HEK293 (cell line): ENCODE results near the gene ZNF385D.

ENCODE experiments used
- GLIS1 ChIP-seq: fragments of 450-650 bp; formaldehyde crosslinking; IDR thresholded peaks from 2 replicates; pipeline ENCODE4 v1.5.1; 2016; ENCODE audit warnings: missing biosample characterization, missing genetic modification characterization
- KLF9 ChIP-seq: fragments of 450-650 bp; formaldehyde crosslinking; IDR thresholded peaks from 2 replicates; pipeline ENCODE4 v1.5.1; 2016; ENCODE audit warnings: missing biosample characterization, missing genetic modification characterization, low read depth
- TCF7L2 ChIP-seq: IDR thresholded peaks from 2 replicates; pipeline ENCODE4 v1.6.1; 2011; ENCODE audit warnings: low read depth, mild to moderate bottlenecking, inconsistent platforms, low read length, moderate library complexity, borderline replicate concordance
- ZBTB8A ChIP-seq: fragments of 450-650 bp; formaldehyde crosslinking; IDR thresholded peaks from 2 replicates; pipeline ENCODE4 v1.5.1; 2016; ENCODE audit warnings: missing biosample characterization, missing genetic modification characterization
- ZNF112 ChIP-seq: fragments of 450-650 bp; formaldehyde crosslinking; IDR thresholded peaks from 2 replicates; pipeline ENCODE4 v1.5.0; 2017; ENCODE audit warnings: missing biosample characterization, missing genetic modification characterization
- ZNF549 ChIP-seq: fragments of 450-650 bp; IDR thresholded peaks from 2 replicates; pipeline ENCODE4 v1.5.1; 2018; ENCODE audit warnings: missing biosample characterization, missing genetic modification characterization, mild to moderate bottlenecking, inconsistent platforms, moderate library complexity
- ZNF707 ChIP-seq: fragments of 450-650 bp; formaldehyde crosslinking; IDR thresholded peaks from 2 replicates; pipeline ENCODE4 v1.5.1; 2016; ENCODE audit warnings: missing biosample characterization, missing genetic modification characterization
- TF ChIP-seq, protein P1 (sequence below): fragments of 450-650 bp; formaldehyde crosslinking; IDR thresholded peaks from 2 replicates; pipeline ENCODE4 v1.5.1; 2016; ENCODE audit warnings: missing biosample characterization, missing genetic modification characterization
- TF ChIP-seq, protein P2 (sequence below): fragments of 450-650 bp; formaldehyde crosslinking; IDR thresholded peaks from 2 replicates; pipeline ENCODE4 v1.5.1; 2016; ENCODE audit warnings: missing biosample characterization, missing genetic modification characterization
- TF ChIP-seq, protein P3 (sequence below): IDR thresholded peaks from 2 replicates; pipeline ENCODE4 v1.6.1; 2011; ENCODE audit warnings: mild to moderate bottlenecking, low read depth, low read length, borderline replicate concordance
- TF ChIP-seq, protein P4 (sequence below): fragments of 450-650 bp; formaldehyde crosslinking; IDR thresholded peaks from 2 replicates; pipeline ENCODE4 v1.5.1; 2017; ENCODE audit warnings: missing biosample characterization, mild to moderate bottlenecking, missing genetic modification characterization, moderate library complexity

DNA sequence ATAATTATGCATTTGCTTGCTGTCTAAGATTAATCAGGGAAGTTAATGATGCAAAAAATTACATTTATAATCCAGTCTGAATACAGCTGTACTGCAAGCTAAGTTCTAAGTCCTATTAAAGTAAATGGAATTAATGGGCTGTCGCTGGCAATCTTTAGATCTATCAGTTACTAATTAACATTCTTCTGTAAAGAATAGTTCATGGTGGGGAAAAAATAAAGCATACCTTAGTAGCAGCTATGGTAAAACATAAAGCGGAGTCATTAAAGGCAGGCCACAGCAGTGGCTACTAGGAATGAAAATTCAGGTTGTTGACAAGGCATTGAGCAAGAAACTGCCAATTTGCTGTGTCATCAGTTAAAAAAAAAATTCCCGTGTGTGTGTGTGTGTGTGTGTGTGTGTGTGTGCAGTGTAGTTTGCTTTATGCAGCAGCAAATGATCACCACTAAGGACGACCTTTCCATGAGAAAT, 129.8 kb downstream of the ZNF385D start:
- TF ChIP-seq, protein P1, sequence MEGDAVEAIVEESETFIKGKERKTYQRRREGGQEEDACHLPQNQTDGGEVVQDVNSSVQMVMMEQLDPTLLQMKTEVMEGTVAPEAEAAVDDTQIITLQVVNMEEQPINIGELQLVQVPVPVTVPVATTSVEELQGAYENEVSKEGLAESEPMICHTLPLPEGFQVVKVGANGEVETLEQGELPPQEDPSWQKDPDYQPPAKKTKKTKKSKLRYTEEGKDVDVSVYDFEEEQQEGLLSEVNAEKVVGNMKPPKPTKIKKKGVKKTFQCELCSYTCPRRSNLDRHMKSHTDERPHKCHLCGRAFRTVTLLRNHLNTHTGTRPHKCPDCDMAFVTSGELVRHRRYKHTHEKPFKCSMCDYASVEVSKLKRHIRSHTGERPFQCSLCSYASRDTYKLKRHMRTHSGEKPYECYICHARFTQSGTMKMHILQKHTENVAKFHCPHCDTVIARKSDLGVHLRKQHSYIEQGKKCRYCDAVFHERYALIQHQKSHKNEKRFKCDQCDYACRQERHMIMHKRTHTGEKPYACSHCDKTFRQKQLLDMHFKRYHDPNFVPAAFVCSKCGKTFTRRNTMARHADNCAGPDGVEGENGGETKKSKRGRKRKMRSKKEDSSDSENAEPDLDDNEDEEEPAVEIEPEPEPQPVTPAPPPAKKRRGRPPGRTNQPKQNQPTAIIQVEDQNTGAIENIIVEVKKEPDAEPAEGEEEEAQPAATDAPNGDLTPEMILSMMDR (tag by site-specific recombination), result no peak
- TF ChIP-seq TCF7L2 (no peak), ZNF707 (no peak), KLF9 (no peak), ZBTB8A (no peak), ZNF549 (tag by site-specific recombination) (no peak), GLIS1 (tag by site-specific recombination) (no peak), ZNF112 (tag by site-specific recombination) (no peak)
- TF ChIP-seq, protein P2, sequence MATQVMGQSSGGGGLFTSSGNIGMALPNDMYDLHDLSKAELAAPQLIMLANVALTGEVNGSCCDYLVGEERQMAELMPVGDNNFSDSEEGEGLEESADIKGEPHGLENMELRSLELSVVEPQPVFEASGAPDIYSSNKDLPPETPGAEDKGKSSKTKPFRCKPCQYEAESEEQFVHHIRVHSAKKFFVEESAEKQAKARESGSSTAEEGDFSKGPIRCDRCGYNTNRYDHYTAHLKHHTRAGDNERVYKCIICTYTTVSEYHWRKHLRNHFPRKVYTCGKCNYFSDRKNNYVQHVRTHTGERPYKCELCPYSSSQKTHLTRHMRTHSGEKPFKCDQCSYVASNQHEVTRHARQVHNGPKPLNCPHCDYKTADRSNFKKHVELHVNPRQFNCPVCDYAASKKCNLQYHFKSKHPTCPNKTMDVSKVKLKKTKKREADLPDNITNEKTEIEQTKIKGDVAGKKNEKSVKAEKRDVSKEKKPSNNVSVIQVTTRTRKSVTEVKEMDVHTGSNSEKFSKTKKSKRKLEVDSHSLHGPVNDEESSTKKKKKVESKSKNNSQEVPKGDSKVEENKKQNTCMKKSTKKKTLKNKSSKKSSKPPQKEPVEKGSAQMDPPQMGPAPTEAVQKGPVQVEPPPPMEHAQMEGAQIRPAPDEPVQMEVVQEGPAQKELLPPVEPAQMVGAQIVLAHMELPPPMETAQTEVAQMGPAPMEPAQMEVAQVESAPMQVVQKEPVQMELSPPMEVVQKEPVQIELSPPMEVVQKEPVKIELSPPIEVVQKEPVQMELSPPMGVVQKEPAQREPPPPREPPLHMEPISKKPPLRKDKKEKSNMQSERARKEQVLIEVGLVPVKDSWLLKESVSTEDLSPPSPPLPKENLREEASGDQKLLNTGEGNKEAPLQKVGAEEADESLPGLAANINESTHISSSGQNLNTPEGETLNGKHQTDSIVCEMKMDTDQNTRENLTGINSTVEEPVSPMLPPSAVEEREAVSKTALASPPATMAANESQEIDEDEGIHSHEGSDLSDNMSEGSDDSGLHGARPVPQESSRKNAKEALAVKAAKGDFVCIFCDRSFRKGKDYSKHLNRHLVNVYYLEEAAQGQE, result no peak
- TF ChIP-seq, protein P3, sequence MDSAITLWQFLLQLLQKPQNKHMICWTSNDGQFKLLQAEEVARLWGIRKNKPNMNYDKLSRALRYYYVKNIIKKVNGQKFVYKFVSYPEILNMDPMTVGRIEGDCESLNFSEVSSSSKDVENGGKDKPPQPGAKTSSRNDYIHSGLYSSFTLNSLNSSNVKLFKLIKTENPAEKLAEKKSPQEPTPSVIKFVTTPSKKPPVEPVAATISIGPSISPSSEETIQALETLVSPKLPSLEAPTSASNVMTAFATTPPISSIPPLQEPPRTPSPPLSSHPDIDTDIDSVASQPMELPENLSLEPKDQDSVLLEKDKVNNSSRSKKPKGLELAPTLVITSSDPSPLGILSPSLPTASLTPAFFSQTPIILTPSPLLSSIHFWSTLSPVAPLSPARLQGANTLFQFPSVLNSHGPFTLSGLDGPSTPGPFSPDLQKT, result no peak
- TF ChIP-seq, protein P4, sequence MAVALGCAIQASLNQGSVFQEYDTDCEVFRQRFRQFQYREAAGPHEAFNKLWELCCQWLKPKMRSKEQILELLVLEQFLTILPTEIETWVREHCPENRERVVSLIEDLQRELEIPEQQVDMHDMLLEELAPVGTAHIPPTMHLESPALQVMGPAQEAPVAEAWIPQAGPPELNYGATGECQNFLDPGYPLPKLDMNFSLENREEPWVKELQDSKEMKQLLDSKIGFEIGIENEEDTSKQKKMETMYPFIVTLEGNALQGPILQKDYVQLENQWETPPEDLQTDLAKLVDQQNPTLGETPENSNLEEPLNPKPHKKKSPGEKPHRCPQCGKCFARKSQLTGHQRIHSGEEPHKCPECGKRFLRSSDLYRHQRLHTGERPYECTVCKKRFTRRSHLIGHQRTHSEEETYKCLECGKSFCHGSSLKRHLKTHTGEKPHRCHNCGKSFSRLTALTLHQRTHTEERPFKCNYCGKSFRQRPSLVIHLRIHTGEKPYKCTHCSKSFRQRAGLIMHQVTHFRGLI (tag by site-specific recombination), result no peak
